Muscle of leg (tissue), 11 donors: ENCODE measurements around the gene ASCL4. TPM values are rescaled to one million over a fixed set of nuclear protein-coding genes. Genes with fewer than 3 reads are reported as not detected.

Experiments used
- DNase-seq: peaks from one replicate; pipeline ENCODE4 v3.0.0; 2013
- H3K27ac ChIP-seq: one replicate; pipeline ENCODE4 v1.5.1; 2013; ENCODE audit warnings: mild to moderate bottlenecking, low read length, control low read depth
- H3K27me3 ChIP-seq: one replicate; pipeline ENCODE4 v1.6.1; 2013; ENCODE audit warnings: low read length; ENCODE audit not compliant: control insufficient read depth, insufficient read depth
- H3K36me3 ChIP-seq: one replicate; pipeline ENCODE4 v1.6.1; 2013; ENCODE audit warnings: low read length; ENCODE audit not compliant: control insufficient read depth, insufficient read depth
- H3K4me1 ChIP-seq: one replicate; pipeline ENCODE4 v1.6.1; 2013; ENCODE audit warnings: low read length; ENCODE audit not compliant: control insufficient read depth, insufficient read depth
- H3K4me3 ChIP-seq: one replicate; pipeline ENCODE4 v1.5.1; 2013; ENCODE audit warnings: low read length, control low read depth
- H3K9me3 ChIP-seq: replicated peaks from 2 replicates; pipeline ENCODE4 v1.6.1; 2013; ENCODE audit warnings: low read depth, low read length; ENCODE audit not compliant: control insufficient read depth
- WGBS: methylation state at CpG from one replicate; pipeline ENCODE4 v1.1.5; 2013; ENCODE audit warnings: missing lambda C conversion rate; ENCODE audit not compliant: insufficient coverage; 5-methylcytosine and 5-hydroxymethylcytosine counted together
- polyA plus RNA-seq, 8 donors: library from polyadenylated mRNA; unstranded; fragments of 120-200 nt; gene quantifications; one replicate each; pipeline versions ENCODE4 v1.2.1 to v1.2.3, GENCODE V29; 2013; ENCODE audit warnings: inconsistent platforms in 1 of 8, low replicate concordance in 1 of 8; ENCODE audit not compliant: insufficient read length in 8 of 8, insufficient read depth in 1 of 8
- total RNA-seq: library from RNA; stranded (reverse); fragments of 120-200 nt; gene quantifications from one replicate; pipeline ENCODE4 v1.2.4, GENCODE V29; 2013

Gene ASCL4
- total and polyA plus RNA-seq, 9 donors: 0.04 to 0.62 TPM; not detected in 7

GRCh38 chr12:107794451-107794850 is 19.9 kb downstream of the ASCL4 start:
- Histone ChIP-seq H3K27ac (no peak overlapping the region), H3K9me3 (no peaks in the 10 kb centered on the region), H3K4me1 (no peaks in the 10 kb centered on the region), H3K27me3 (no peaks in the 10 kb centered on the region), H3K4me3 (no peak overlapping the region), H3K36me3 (no peaks in the 10 kb centered on the region)
- DNase-seq: no peak
- WGBS: 88% methylated on average over 1 of the region's 3 CpGs

- Histone ChIP-seq H3K4me3 (no peak overlapping the region), H3K27me3 (no peaks in the 10 kb centered on the region), H3K27ac (no peak overlapping the region), H3K4me1 (no peaks in the 10 kb centered on the region), H3K9me3 (no peaks in the 10 kb centered on the region), H3K36me3 (no peaks in the 10 kb centered on the region)
- WGBS: no CpG with 5 or more reads among the region's 3 CpGs
- DNase-seq: no peak
These were observed 24.1 kb downstream of the ASCL4 start for GRCh38 chr12:107798580-107798979.

- no peak overlapping the region for H3K4me3 ChIP-seq
- DNase-seq: no peak
- no peaks in the 10 kb centered on the region for H3K27me3 ChIP-seq
- no peaks in the 10 kb centered on the region for H3K9me3 ChIP-seq
- H3K36me3 ChIP-seq: no peaks in the 10 kb centered on the region
- H3K4me1 ChIP-seq: no peaks in the 10 kb centered on the region
- no peak overlapping the region for H3K27ac ChIP-seq
These were observed 26.6 kb downstream of the ASCL4 start for GRCh38 chr12:107801150-107801549.

- Histone ChIP-seq H3K4me1 (no peaks in the 10 kb centered on the region), H3K27ac (no peak overlapping the region), H3K36me3 (no peaks in the 10 kb centered on the region), H3K9me3 (no peaks in the 10 kb centered on the region), H3K27me3 (no peaks in the 10 kb centered on the region), H3K4me3 (no peak overlapping the region)
- DNase-seq: no peak
- no CpG with 5 or more reads among the region's 3 CpGs for WGBS
These were observed 28.6 kb downstream of the ASCL4 start for GRCh38 chr12:107803092-107803491.

- H3K4me3 ChIP-seq: no peak overlapping the region
- 79% methylated on average over 22 of the region's 22 CpGs for WGBS
- H3K36me3 ChIP-seq: no peaks in the 10 kb centered on the region
- DNase-seq: no peak
- no peaks in the 10 kb centered on the region for H3K4me1 ChIP-seq
- H3K27ac ChIP-seq: no peak overlapping the region
- H3K9me3 ChIP-seq: no peaks in the 10 kb centered on the region
- no peaks in the 10 kb centered on the region for H3K27me3 ChIP-seq
These were observed 31.1 kb downstream of the ASCL4 start for GRCh38 chr12:107805488-107806180.

GRCh38 chr12:107807471-107808150 is 33.1 kb downstream of the ASCL4 start:
- Histone ChIP-seq H3K4me3 (no peak overlapping the region), H3K4me1 (no peaks in the 10 kb centered on the region), H3K9me3 (no peaks in the 10 kb centered on the region), H3K27me3 (no peaks in the 10 kb centered on the region), H3K36me3 (no peaks in the 10 kb centered on the region), H3K27ac (no peak overlapping the region)
- 46% methylated on average over 2 of the region's 3 CpGs for WGBS
- DNase-seq: no peak

DNA sequence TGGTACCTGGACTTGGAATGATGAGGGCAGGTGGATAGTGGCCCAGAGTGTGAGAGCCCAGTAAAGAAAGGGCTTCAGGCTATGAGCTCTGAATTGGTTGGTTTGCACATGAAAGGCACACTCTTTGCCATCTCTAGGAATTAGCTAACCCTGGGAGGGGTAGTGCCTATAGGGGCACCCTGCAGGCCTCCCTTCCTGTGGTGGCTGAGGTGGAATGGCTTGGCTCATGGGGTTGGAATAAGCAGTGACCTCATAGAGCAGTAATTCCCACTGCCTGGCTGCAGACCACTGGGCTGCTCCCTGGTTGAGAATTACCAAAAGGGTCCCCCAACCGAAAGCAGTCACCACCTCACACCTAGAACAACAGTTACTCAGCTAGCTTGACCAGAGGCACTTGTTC is 42.7 kb downstream of the ASCL4 start:
- no peak overlapping the region for H3K27ac ChIP-seq

DNA sequence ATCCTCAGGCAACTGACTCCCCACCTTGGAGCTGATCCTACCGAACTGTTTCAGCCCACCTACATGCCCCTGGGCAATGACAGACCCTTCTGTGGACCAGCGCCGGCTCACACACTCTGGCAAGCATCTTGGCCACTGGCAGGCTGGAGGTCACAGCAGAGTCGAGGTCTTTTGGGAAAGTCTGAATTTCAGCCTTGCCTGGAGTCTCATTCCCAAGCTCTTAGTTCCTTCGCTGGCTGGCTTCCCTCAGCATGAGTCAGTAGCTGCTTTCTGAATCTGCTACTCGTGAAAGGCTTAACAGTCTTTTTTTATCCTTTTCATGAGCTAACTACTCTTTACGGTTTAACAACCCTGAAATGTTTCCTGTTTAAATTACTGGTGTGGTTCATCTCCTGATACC is 44.5 kb downstream of the ASCL4 start:
- Histone ChIP-seq H3K9me3 (peaks cover 4% of the 10 kb centered on the region), H3K27me3 (peaks cover 3% of the 10 kb centered on the region), H3K4me3 (no peak overlapping the region), H3K27ac (no peak overlapping the region), H3K36me3 (no peaks in the 10 kb centered on the region), H3K4me1 (no peaks in the 10 kb centered on the region)
- 70% methylated on average over 5 of the region's 7 CpGs for WGBS
- DNase-seq: no peak

More for the DNA sequence above, 42.7 kb downstream of the ASCL4 start:
- Histone ChIP-seq H3K27me3 (peaks cover 3% of the 10 kb centered on the region), H3K9me3 (peaks cover 4% of the 10 kb centered on the region), H3K4me3 (no peak overlapping the region), H3K36me3 (no peaks in the 10 kb centered on the region), H3K4me1 (no peaks in the 10 kb centered on the region)
- 91% methylated on average over 1 of the region's 1 CpG for WGBS
- no peak for DNase-seq

DNA sequence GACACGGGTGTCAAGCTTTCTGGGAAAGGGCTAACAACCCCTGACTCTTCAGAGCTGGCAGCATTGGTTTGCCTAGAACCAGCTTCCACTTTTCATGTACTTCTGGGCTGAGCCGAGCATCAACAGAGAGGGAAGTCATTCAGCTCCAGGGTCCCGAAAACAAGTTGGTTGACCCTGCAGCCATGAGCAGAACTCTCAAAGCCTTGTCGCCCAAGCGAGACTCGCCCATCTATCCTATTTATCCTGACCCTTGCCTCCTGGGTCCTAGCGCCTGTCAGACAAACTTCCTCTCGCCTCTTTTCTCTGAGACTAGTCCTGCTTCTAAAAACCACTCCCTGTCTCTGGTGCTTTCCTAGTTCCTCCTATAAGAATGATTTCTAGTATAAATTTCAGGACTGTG is 47.9 kb downstream of the ASCL4 start:
- no peak for DNase-seq
- peaks cover 3% of the 10 kb centered on the region for H3K27me3 ChIP-seq
- peaks cover 11% of the 10 kb centered on the region for H3K9me3 ChIP-seq
- no peaks in the 10 kb centered on the region for H3K4me1 ChIP-seq
- 18% methylated on average over 6 of the region's 8 CpGs for WGBS
- no peaks in the 10 kb centered on the region for H3K36me3 ChIP-seq
- H3K4me3 ChIP-seq: no peak overlapping the region
- H3K27ac ChIP-seq: no peak overlapping the region
